ENCODE results near the gene CCDC92B.

Gene CCDC92B

DNA sequence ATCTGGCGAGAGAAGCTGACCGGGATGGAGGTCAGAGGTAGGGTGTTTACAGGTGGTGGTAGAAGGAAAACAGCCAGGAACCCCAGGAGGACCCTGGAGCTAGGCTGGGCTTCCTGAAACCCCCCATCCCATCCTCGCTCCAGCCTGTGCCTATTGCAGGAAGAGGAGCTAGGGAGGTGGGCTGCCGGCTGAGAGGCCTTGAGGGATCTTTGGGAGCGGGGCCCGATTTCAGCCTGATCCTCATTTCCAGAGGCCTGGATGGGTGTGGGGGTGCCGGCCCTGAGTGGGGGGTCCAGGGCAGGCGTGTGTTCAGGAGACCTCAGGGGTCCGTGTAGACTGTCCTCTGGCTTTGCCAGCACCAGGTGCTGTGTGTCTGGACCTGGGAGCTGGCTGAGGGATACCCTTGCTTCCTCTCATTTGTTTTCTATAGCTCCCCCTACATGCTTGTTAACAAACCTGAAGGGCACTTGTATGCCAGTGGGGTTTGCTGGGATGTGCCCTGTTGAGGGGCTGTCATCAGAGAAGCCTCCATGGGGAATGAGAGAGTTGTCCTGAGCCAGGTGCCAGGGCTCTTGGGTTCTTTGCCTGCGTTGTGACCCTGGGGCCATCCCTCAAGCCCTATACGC is 27.9 kb upstream of the CCDC92B start:
- DNase-seq, result no peak

DNA sequence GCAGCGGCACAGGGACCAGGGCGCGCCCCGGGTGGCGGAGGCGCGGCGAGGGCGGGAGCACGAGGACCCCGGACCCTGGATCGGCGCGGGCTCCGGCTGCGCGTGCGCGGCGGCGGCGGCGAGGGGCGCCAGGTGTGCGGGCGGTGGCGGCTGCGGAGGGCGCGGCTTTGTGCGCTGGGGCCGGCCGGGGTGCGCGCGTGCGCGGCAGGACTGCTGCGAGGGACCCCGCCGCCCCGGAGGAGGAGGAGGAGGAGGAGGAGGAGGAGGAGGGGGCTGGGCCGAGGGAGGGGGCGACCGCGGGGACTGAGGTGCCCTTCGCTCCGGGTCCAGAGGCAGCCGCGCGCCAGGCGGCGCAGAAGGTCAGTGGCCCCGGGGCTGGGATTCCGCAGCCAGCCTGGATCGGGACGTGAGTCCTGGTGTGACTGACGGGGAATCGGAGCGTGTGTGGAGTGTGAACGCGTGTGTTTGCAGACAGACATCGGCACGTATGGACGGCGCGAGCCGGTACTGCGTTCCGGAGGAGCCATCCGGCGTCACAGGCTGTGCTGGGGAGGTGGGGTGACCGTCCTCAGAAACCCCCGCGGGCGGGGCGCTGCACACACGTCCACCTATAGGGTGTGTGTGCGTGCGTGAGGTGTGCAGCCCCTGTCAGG is 27.3 kb upstream of the CCDC92B start:
- DNase-seq, result no peak

DNA sequence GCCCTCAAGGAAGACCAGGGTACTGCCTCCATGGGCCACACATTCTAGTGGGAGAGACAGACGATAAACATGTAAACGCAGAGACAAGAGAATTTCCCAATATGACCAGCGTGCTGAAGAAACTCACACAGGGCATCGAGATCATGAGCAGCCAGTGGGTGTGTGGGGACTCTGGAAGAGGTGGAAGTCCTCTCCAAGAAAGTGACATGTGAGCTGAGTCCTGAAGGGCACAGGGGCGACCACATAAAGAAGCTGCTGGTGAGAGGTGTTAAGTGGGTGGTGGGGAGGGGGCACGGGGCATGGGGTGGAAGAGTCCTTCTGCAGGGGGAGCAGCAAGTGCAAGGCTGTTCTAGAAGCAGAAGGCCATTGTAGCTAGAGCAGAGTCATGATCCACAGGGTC is 25.8 kb upstream of the CCDC92B start:
- DNase-seq, result no peak

DNA sequence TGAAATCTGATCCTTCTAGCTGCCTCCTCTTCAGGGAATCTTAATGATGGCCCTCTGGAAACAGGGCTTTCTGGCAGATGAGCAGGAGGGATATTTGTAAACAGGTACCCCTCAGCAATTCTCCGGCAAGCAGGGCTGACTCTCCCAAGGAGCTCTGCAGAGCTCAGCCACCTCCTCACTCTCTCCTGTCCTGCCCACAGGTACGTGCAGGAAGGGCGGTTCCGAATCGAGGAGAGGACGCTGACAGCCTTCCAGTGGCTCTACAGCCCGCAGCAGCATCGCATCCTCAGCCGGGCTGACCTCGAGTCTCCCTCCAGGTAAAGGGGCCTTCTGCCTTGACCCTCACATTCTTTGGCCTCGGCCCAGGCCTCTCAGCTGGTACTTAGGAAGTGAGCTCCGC is 20.7 kb upstream of the CCDC92B start:
- DNase-seq, result no peak

DNA sequence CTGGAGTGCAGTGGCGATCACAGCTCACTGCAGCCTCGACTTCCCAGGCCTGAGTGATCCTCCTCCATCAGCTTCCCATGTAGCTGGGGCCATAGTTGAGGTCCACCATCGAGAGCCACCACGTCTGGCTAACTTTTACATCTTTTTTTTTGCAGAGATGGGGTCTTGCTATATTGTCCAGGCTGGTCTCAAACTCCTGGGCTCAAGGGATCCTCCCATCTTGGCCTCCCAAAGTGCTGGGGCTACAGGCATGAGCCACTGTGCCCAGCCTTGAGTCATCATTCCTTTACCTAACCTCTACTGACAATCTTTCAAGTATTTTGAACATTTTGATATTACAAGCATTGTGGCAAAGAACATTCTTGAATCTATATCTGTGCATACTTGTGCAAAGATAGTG is 9.4 kb upstream of the CCDC92B start:
- DNase-seq, result no peak

DNA sequence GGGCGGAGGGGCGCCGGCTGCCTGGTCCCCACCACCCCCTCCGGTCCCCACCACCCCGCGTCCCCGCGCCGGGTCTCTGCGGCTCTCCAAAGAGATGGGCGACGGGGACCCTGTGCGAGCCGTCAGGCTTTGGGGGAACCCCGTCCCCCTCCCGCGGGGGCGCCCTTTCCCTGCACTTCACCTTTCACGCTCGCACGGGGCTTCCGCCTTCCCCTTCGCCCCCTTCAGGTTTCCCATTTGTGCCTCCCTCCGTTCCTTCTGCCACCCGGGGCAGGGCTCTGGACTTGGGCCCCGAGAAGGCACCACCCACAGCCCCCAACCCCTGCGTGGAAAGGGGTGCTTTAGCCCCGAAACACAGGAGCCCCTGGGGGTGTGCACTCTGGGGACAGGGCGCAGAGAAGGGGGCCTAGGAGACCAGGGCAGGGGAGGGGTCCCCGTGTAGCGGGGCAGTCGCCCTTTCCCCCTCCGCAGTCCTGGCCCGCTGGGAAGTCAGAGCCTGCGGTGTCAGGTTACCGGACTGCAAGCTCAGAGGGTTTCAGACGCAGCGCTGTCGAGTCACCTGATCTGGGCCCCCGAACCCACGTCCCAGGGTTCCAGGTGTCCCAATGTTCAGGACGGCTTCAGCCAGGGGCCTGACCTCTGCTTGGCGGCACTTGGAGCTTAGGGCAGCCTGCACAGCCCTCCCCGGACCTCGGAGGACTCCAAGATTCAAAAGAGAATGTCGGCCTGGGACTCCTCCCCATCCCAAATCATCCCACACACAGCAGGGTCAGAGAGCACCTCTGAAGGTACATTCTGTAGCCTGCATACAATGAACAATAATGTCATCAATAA is 6.7 kb upstream of the CCDC92B start:
- no peak for DNase-seq

DNA sequence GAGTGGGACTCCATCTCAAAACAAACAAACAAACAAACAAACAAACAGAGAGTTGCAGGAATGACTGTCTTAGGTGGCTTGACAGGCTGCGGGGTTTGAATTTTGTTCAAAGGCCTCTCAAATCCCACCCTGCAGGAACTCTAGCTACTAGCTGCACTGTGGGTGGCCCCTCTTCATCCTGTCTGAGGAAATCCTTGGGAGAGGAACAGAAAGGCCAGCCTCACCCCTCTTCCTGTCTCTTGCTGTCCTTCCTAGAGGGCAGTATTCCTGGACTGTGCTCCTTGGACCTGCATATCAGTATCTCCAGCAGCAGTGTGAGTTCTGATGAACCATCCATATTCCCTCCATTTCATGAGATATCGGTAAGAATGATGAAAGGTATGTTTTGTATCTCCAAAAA is 2.0 kb upstream of the CCDC92B start:
- no peak for DNase-seq

DNA sequence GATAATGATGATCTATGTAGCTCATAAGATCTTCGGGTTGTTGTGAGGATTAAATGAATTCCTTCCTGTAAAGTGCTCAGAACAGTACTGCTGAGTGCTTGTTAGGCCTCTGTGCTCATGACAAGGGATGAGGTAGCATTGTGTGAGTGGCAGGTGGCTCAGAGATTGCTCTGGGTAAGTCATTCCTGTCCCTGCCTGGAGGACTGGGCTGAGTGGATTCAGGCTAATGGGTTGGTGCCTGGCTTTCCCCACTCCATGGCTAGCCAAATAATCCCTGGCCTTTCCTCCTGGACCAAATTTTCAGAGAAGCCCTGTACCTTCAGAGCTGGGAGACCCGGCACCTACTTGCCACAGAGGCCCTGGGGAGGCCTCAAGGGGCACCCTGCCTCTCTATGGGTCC is 1.3 kb upstream of the CCDC92B start:
- no peak for DNase-seq

DNA sequence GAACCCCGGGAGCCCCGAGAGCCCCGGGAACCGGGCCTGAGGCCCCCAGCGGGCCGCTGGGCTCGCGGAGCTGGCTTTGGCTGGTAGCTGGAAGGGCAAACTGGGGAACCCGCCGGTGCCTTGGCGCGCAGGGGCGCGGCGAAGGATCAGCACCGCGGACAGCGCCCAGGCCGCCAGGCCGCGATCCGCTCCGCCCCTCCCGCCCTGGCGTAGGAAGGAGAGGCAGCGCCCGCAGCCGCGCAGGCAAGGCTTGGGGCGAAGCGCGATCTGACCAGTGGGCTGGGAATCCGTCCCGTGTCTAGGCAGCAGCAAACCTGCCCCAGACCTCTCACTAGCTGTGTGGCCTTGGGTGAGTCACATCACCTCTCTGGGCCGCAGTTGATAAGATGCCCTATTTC is 331 bp upstream of the CCDC92B start:
- DNase-seq, result peak; percentile 82

DNA sequence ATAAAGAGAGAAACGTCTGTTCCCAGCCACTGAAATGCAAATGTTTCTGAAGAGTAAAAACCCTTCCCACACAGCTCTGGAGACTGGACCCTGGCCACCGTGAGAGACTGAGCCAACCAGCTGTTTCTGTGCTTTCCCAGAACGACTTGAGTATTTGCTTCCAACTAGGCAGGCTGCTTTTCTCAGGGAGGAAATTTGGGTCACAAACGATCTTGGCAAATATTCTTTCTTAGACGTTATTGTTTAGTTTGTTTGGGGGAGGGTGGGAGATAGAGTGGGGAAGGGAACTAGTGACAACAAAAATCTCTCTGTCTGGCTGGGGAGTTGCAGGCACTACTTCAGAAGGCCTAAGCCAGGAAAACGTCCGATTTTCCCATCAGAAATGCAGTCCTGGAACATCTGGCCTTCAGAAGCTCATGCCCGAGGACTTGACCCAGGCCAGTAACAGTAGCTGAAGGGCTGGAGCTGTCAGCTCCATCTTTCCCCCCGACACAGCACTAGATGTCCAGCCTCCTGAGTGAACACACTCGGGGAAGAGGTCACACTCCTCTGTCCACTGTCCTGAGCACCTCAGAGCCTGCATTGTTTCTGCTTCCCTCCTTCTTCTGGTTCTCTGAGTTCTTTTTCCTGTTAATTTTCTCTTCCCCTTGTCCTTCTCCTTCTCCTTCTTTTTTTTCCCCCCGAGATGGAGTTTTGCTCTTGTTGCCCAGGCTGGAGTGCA is 4.0 kb downstream of the CCDC92B start:
- DNase-seq, result peak; percentile 85

DNA sequence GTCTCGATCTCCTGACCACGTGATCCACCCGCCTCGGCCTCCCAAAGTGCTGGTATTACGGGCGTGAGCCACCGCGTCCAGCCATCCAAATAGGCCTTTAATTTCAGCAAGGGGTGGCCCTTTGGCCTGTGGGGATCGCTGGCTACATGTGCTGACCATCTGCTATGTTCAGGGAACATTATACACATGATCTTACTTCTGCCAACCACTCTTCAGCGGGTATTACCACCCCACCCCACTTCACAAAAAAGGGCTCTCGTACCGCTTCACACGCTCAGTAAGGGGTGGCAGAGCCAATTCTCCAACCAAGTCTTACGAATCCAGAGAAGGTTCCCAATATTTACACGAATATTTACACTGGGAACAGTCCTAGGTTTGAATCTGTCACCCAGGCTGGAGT is 11.8 kb downstream of the CCDC92B start:
- DNase-seq, result no peak

DNA sequence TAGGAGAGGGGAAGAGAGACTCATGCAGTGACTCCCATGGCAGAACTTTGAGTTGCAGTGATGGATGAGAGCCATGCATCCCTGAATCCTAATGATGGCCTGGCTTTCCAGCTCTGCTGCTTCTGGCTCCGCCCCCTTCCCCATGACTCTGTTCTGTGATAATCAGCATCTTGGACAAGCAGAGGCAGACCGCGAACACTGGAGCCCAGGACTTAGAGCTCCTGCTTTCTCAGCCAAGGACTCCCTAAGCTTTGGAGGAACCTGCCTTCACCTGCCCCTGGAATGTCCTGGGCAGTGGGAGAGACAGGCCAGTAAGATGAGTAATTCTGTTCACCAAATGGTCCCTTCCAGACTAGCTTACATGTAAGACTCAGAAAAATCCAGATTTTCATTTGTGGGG is 12.5 kb downstream of the CCDC92B start:
- DNase-seq, result no peak

DNA sequence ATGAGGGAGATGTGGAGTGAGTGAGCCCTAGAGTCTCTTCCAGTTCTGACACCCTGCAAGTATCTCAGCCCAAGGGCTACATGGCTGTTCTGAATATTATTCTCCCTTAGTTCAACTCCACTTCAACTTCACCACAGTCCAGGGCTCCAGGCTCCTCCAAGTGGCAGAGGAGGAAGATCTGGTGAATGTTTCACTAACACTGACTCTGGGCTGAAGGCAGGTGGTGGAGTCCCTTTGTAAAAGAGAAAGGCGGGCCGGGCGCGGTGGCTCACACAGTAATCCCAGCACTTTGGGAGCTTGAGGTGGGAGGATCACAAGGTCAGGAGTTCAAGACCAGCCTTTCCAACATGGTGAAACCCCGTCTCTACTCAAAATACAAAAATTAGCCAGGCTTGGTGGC is 13.6 kb downstream of the CCDC92B start:
- no peak for DNase-seq

DNA sequence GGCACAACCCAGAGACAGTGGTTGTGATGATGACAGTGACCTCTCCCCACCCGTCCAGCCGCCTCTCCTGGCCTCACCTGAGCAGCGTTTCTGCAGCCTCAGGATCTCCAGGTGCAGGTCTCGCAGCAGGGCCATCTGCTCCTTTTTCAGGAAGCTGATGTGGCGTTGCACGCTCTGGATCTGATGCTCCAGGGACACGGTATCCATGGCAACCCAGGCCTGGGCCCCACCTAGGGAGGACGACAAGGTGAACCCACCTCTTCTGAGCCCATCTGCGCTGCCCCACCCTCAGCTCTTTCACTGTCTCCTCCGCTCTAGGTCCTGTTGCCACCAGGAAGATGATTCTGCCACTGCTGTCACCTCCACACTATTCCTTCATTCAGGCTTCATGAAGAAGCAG is 14.5 kb downstream of the CCDC92B start:
- DNase-seq, result no peak

DNA sequence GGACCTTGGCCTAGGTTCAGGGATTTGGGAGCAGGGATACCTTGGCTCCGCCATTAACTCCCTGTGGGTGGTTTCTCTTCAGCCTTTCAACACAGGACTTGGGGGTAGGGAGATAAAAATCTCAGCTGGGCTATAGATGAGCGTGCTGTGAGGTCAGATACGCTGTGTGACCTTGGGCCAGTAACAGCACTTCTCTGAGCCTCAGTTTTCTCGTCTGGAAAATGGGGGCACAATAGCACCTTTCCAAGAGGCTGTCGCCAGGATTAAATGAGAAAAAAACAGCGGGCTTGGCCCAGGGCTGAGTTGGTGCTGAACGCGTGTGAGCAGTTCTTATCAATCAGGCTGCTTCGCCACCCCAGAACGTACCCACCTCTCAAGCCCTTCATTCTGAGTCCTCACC is 17.6 kb downstream of the CCDC92B start:
- no peak for DNase-seq

DNA sequence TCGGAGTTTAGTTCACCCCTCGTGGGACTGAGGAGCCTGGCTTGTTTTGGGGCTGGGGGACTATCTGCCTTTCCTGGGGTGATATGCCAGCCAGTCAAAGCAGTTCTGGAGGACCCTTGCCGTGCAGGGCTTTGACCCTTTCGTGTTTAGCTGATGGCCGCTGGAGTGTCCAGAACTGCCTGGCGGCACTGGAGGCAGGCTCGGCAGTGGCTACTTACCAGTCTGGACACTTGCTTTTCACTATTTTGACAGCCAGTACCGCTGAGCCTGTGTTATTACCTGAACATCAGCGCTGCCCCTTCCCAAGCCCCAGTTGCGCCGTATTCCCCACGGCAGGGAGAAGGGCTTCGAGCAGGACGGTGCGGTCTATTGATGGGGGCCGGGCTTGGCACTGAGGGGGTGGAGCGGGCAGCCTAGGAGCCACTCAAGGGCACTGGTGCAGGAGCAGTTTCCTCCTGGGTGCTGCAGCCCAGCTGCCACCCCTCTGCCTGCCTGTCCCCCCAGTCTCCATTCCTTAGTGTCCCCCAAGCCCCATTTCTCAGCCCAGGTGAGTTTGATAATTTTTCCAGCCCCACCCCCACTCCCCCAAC is 18.6 kb downstream of the CCDC92B start:
- no peak for DNase-seq

DNA sequence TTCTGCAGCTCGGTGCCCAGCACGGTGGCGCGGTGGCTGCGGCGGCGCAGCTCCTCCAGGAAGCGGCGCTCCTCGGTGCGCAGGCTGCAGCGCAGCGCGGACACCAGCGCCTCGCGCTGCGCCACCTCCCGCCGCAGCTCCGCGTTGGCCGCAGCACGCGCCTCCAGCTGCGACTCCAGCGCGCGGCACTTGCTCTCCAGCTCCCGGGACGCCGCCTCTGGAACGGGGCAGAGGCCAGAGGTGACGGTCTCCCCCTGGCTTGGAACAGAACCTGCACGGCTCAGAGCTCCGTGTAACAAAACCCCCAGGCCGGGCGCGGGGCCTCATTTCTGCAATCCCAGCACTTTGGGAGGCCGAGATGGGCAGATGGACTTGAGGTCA is 24.7 kb downstream of the CCDC92B start:
- peak; percentile 50 for DNase-seq

DNA sequence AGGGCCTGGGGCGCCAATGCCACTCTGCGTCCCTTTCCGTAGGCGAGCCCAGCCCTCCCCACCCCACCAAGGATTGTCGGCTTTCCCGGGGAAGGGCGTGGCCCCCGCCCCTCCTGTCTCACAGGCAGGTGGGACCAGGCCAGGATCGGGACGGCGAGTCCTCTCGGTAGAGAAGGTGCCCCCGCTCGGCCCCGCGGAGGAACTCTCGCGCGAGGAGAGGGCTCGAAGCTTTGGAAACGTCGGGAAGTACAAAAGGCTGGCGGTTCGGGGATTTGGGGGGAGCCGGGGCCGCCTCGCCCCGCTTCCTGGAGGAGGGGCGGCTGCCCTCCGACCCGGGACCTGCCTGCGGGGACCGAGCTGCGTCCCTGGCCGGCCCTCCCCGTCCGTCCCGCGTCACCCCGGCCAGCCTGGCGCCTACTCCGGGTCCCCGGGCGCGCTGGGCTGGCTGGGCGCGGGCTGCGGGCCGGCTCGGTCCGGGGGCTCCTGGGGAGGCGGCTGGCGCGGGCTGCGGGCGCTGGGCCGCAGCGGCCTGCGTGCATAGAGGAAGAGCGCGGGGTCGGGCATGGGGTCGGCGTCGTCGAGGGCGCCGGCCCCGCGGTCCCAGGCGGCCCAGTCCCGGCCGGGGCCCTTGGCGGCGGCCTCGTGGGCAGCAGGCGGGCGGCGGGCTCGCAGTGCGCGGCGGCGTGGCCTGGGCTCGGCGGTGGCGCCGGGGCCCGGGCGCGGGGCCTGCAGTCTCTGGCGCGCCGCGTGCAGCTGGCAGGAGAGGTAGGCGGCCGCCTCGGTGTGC is 25.3 kb downstream of the CCDC92B start:
- peak; percentile 73 for DNase-seq

DNA sequence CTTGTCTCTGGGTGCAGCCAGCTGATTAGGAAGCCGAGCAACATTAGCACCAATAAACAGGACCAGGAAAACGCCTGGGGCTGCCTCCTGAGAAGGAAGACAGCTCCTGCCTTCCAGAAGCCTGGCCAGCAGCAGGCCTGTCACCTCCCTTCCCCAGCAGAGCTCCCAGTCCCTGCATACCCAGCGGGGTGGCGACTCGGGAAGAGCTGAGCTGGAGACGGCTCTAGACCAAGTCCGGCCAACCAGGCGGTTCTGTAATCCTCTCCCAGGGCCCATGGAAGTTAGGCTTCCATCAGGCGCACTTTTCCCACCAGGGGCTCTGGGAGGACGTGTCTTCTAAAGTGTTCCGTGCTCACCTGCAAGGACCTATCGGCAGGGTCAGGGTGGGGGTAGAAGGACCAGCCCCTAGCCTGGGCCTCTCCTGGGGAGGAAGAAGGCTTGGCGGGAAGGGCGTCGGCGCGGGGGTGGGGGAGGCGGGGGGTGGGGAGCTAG is 25.9 kb downstream of the CCDC92B start:
- no peak for DNase-seq

DNA sequence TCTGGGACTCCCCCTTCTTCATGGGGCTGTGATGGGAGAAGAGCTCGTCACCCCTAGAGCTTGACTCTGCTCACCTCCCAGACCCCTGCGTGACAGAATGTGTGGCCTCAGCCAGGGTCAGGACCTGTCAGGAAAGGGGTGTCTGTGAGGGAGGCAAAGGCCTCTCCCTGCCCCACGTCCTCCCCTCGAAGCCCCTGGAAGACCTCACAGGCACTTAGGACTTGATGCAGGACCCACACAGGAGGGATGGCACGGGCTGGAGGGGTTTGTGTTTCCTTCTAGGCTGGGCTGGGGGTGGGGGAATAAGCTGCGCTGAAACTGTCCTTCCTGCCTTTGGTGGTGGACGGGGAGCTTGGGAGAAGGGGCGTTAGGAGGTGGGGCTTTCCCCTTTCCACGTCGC is 26.8 kb downstream of the CCDC92B start:
- no peak for DNase-seq

DNA sequence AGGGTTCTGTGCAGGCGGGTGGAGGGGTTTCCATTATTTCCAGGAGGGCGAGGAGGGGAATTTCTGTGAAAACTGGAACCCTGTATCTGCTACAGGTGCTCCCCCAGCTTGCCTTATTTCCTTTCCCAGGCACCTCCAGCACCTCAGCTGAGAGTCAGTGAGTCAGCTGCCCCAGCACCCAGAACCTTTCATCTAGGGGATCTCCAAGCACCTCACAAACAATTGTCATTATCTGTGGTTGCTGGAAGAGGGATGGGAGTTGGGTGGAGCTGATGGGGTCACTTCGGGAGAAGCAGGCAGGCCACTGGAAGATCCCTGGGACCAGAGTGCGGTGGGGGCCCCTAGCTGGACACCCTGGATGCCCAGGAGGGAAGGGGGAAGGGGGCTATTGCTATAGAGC is 27.8 kb downstream of the CCDC92B start:
- DNase-seq, result no peak

DNA sequence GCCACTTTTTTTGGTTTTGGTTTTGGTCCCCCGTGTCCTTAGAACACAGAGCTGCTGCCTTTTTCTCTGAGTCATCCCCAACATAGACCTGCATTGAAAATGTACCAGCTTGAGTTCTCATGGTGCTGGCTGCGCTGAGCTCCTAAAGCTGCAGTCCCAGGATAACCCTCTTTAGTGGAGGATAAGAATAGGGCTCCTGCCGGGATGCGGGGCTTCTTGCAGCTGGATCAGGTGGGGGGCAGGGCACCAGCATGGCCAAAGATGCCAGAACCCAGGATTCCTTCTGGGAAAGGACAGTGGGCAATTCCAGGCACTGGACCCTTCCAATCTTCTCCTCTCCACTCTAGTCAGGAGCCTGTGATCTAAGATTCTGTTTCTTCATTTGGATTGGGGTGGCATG is 29.6 kb downstream of the CCDC92B start:
- DNase-seq, result no peak

Measured in femur (tissue), 1 donor.